H7 (cell line): ENCODE results near the gene UBAC1. TPM values are rescaled to one million over a fixed set of nuclear protein-coding genes. Genes with fewer than 3 reads are reported as not detected.
A peak's percentile ranks its signal among the peaks of the same experiment; 100 is the strongest.
"Not testable (repeated sequence)": the region's sequence is repeated elsewhere in the genome, so short reads cannot be mapped to it uniquely, and the experiment has no call there.

ENCODE experiments used
- DNase-seq: peaks from one replicate; pipeline ENCODE4 v3.0.0; 2012
- H3K27me3 ChIP-seq: 2 replicates; pipeline ENCODE4 v1.6.0; 2011; ENCODE audit warnings: mild to moderate bottlenecking, low read length; ENCODE audit not compliant: control insufficient read depth, insufficient read depth
- H3K36me3 ChIP-seq: replicated peaks from 2 replicates; pipeline ENCODE4 v1.5.1; 2011; ENCODE audit warnings: low read length; ENCODE audit not compliant: control insufficient read depth, insufficient read depth
- H3K4me3 ChIP-seq: 2 replicates; pipeline ENCODE4 v1.5.1; 2011; ENCODE audit warnings: low read depth, mild to moderate bottlenecking, control low read depth, low read length, moderate library complexity; ENCODE audit not compliant: insufficient read depth
- total RNA-seq: library from RNA; depleted of rRNA; stranded (reverse); fragments of >200 nt; shearing (Covaris generic); gene quantifications from 2 replicates; pipeline ENCODE4 v1.2.3, GENCODE V29; 2014

The UBAC1 gene
- total RNA-seq, 1 experiment from 2014 or later = 77.0 TPM

- Histone ChIP-seq H3K36me3 (no peaks in the 10 kb centered on the region), H3K27me3 (no peaks in the 10 kb centered on the region; the same call in 1 of the 2 replicates), H3K4me3 (no peak overlapping the region)
- no peak for DNase-seq
Measured at GRCh38 chr9:135962696-135963307, 1.6 kb upstream of the UBAC1 start.

- H3K27me3 ChIP-seq = no peaks in the 10 kb centered on the region; the same call in 1 of the 2 replicates
- H3K4me3 ChIP-seq = no peak overlapping the region; the same call in 1 of the 2 replicates
- no peaks in the 10 kb centered on the region for H3K36me3 ChIP-seq
- peak; percentile 71 for DNase-seq
Measured at GRCh38 chr9:135961811-135962695, 880 bp upstream of the UBAC1 start.

GRCh38 chr9:135960411-135961276, 529 bp downstream of the UBAC1 start:
- no peaks in the 10 kb centered on the region for H3K36me3 ChIP-seq
- DNase-seq = peak; percentile 91
- H3K27me3 ChIP-seq = no peaks in the 10 kb centered on the region; the same call in 1 of the 2 replicates
- H3K4me3 ChIP-seq = peak overlapping the region; percentile 80

GRCh38 chr9:135959814-135960213, 1.4 kb downstream of the UBAC1 start:
- Histone ChIP-seq H3K36me3 (peaks cover 2% of the 10 kb centered on the region), H3K4me3 (0 out of 2 replicates have a peak overlapping the region, but pooled peaks have one; percentile 80), H3K27me3 (no peaks in the 10 kb centered on the region; the same call in 1 of the 2 replicates)
- no peak for DNase-seq

- H3K36me3 ChIP-seq = peaks cover 5% of the 10 kb centered on the region
- no peak for DNase-seq
- no peak overlapping the region for H3K4me3 ChIP-seq
- no peaks in the 10 kb centered on the region; the same call in 1 of the 2 replicates for H3K27me3 ChIP-seq
Measured at GRCh38 chr9:135958485-135958884, 2.7 kb downstream of the UBAC1 start.

GRCh38 chr9:135957431-135957830, 3.7 kb downstream of the UBAC1 start:
- H3K4me3 ChIP-seq = no peak overlapping the region
- H3K36me3 ChIP-seq = peaks cover 11% of the 10 kb centered on the region
- no peak for DNase-seq
- H3K27me3 ChIP-seq = no peaks in the 10 kb centered on the region; the same call in 1 of the 2 replicates

GRCh38 chr9:135956802-135957174, 4.4 kb downstream of the UBAC1 start:
- no peak overlapping the region for H3K4me3 ChIP-seq
- H3K27me3 ChIP-seq = no peaks in the 10 kb centered on the region; the same call in 1 of the 2 replicates
- H3K36me3 ChIP-seq = peaks cover 15% of the 10 kb centered on the region
- DNase-seq = no peak

- no peak for DNase-seq
- Histone ChIP-seq H3K27me3 (no peaks in the 10 kb centered on the region), H3K4me3 (no peak overlapping the region), H3K36me3 (peaks cover 15% of the 10 kb centered on the region)
Measured at GRCh38 chr9:135955934-135956801, 5.0 kb downstream of the UBAC1 start.

GRCh38 chr9:135952664-135953206, 8.4 kb downstream of the UBAC1 start:
- Histone ChIP-seq H3K27me3 (no peaks in the 10 kb centered on the region), H3K4me3 (no peak overlapping the region), H3K36me3 (peaks cover 15% of the 10 kb centered on the region)
- no peak for DNase-seq

GRCh38 chr9:135951889-135952663, 9.1 kb downstream of the UBAC1 start:
- Histone ChIP-seq H3K27me3 (no peaks in the 10 kb centered on the region), H3K36me3 (peaks cover 16% of the 10 kb centered on the region), H3K4me3 (no peak overlapping the region)
- DNase-seq = no peak

GRCh38 chr9:135951310-135951709, 9.9 kb downstream of the UBAC1 start:
- peaks cover 21% of the 10 kb centered on the region for H3K36me3 ChIP-seq
- DNase-seq, H3K27me3 ChIP-seq, H3K4me3 ChIP-seq: not testable (repeated sequence)

- not testable (repeated sequence) for H3K4me3 ChIP-seq, DNase-seq, H3K27me3 ChIP-seq
- peaks cover 22% of the 10 kb centered on the region for H3K36me3 ChIP-seq
Measured at GRCh38 chr9:135950841-135951240, 10.3 kb downstream of the UBAC1 start.
